NCI-H446 (cell line): ENCODE results near the gene NSL1.
"Not testable (repeated sequence)": the region's sequence is repeated elsewhere in the genome, so short reads cannot be mapped to it uniquely, and the experiment has no call there.

ENCODE experiments used
- DNase-seq, 2 experiments: peaks; one replicate each; lab custom pipeline; 2025; lab: John Stamatoyannopoulos, UW

Gene NSL1, protein sequence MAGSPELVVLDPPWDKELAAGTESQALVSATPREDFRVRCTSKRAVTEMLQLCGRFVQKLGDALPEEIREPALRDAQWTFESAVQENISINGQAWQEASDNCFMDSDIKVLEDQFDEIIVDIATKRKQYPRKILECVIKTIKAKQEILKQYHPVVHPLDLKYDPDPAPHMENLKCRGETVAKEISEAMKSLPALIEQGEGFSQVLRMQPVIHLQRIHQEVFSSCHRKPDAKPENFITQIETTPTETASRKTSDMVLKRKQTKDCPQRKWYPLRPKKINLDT

DNA sequence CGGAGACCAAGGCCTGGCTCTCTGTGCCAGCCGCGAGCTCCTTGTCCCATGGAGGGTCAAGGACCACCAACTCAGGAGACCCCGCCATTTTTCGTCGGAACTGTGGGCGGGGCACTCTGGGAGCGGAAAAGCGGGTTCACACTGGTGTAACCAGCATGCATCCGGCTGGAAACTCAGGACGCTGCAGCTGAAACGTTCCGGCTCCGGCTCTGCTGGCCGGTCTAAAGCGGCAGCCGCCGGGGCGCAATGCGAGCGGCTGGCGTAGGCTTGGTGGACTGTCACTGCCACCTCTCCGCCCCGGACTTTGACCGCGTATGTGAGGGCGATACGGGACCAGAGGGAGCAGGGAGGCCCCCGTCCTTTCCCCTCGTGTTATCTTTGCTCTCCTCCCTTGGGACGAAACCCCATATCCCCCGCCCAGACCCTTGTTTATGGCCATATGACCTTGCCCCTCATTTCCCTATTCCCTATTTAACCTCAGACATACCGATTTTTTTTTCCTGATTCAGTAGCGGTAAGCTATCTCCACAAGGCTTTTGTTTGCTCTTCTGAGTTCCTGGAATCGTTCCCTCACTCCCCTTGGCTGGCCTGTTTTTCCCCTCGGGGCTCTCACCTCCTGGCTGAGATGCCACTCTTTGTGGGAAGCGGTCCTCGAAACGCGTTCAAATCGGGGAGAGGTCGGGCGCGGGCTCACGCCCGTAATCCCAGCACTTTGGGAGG is at the start of gene NSL1, which contains the start of gene TATDN3:
TSS of gene NSL1 (minus strand) at position 102 of the 720 bp plus-strand sequence. CDS start at position 88, 14 bp downstream.
TSS of gene TATDN3 (plus strand) at position 219 of the 720 bp plus-strand sequence. CDS start at position 247, 28 bp downstream.
- DNase-seq, result peak; percentile 93 to 98

DNA sequence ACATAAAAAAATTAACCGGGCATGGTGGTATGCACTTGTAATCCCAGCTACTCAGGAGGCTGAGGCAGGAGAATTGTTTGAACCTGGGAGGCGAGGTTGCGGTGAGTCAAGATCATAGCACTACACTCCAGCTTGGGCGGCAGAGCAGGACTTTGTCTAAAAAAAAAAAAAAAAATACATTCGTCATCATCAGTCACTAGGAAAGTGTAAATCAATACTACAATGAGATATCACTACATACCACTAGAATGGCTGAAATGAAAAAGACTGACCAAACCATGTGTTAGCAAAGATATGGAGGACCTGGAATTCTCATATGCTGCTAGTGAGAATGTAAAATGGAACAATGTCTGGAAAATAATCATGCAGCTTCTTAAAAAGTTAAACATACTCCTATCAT is 46.6 kb upstream of the NSL1 start:
- DNase-seq, result no peak

DNA sequence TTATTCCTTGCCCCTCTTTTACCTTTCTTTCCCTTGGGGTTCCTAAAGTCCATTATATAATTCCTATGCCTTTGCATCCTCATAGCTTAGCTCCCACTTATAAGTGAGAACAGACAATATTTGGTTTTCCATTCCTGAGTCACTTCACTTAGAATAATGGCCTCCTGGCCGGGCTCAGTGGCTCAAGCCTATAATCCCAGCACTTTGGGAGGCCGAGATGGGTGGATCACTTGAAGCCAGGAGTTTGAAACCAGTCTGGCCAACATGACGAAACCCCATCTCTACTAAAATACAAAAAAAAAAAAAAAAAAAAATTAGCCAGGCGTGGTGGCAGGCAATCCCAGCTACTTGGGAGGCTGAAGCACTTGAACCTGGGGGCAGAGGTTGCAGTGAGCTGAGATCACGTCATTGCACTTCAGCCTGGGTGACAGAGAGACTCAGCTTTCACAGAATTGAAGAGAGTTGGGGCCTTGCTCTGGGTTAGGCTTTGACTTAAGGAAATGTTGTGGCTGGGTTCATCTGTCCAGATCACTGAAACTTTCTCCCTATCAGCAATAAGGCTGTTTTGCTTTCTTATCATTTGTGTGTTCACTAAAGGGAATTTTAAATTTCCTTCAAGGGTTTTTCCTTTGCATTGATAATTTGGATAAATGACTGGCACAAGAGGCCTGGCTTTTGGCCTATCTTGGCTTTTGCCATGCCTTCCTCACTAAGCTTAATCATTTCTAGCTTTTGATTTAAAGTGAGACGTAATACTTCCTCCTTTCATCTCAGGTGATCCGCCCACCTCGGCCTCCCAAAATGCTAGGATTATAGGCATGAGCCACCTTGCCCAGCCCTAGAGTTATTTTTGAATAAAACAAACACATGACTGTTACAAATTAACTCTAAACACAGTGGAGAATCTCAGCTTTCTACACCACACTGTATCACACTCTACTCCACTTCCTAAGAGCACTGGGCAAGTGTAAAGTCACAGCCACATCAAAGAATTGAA is 41.9 kb upstream of the NSL1 start:
- DNase-seq, result not testable (repeated sequence)

DNA sequence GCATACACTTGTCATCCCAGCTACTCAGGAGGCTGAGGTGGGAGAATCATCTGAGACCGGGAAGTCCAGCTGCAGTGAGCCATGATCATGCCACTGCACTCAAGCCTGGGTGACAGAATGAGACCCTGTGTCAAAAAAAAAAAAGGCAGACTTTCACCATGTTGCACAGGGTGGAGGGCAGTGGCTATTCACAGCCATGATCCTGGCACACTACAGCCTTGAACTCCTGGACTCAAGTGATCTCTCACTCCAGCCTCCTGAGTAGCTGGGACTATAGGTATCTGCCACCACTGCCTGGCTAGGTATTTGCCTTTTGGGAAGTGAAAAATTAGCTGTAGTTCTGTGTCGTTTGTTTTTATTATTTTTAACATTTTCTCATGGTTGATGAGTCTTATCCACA is 36.8 kb upstream of the NSL1 start:
- no peak for DNase-seq

DNA sequence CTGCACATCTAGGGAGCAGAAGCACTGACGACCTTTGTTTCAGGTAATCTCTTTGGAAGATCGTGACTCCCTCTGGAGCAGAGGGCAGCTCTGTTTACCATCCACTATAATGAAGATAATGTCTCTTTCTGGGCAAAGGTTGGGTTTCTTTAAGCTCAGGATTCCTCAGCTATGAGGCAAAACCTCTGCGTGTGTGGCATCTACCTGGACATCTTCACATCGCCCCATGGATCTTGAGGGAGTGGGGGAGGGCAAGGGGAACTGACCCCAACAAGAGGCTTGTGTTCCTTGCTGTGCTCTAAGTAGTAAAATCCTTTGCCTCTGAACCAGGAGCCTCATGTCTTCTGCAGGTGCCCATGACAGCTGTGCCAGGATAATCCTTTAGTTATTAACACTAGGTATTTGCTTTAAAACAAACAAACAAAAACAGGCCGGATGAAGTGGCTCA is 36.3 kb upstream of the NSL1 start:
- DNase-seq, result no peak

DNA sequence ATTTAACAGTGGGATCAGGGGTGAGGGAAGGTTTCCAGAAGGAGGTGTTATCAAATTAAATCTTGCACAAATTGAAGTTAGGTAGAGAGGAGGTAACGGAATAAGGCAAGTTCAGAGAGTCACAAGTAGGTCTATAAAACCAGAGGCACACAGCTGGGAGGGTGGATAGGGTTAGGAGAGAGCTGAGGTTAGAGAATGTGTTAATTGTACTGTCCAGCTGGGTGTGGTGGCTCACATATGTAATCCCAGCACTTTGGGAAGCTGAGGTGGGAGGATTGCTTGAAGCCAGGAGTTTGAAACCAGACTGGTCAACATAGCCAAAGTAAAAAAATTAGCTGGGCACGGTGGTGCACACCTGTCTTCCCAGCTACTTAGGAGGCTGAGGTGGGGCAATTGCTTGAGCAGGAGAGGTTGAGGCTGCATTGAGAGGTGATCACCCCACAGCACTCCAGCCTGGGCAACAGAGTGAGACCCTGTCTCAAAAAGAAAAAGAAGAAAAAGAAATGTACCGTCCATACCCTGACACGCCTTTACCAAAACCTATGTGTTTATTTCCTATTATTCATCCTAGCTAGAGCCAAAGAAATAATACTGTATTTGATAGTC is 35.7 kb upstream of the NSL1 start:
- no peak for DNase-seq

DNA sequence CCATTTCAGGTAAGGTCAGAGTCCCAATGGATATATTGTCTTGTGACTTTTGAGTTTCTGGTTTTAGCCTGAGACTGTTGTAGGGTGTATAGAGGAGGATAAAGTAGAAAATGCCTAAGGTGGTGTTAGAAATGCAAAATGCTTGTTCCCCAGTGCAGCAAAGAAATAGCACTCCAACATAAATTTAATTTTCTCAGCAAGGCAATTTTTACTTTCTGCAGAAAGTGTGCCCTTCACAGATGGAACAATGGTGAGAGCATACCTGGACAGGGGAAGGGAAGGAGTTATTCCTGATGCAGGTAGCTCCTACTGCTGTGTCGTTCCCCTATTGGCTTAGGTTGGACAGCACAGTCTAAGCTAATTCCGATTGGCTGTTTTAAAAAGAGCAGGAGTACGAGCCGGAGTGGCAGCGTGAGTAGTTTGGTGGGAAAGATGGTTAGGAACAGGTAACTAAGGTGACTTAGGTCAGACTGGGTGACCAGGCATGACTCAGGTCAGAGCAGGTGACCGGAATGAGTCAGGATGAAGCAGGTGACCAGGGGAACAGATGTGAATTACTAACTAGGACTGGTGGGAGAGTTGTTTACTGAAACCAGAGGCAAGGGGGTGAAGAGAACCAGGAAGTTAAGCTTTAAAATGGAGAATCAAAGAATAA is 34.3 kb upstream of the NSL1 start:
- no peak for DNase-seq

DNA sequence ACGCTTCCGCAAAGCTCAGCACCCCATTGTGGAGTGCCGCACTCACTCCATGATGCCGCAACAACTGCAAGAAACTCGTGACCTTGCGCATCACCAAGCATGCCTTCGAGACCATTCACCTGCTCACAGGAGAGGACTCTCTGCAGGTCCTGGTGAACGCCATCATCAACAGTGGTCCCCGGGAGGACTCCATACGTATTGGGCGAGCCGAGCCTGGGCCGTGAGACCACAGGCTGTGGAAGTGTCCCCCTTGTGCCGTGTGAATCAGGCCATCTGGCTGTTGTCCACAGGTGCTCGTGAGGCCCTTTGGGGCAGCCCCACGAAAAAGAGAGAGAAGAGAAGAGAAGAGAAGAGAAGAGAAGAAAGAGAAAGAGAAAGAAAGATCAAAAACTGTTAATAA is 32.6 kb upstream of the NSL1 start:
- DNase-seq, result no peak

DNA sequence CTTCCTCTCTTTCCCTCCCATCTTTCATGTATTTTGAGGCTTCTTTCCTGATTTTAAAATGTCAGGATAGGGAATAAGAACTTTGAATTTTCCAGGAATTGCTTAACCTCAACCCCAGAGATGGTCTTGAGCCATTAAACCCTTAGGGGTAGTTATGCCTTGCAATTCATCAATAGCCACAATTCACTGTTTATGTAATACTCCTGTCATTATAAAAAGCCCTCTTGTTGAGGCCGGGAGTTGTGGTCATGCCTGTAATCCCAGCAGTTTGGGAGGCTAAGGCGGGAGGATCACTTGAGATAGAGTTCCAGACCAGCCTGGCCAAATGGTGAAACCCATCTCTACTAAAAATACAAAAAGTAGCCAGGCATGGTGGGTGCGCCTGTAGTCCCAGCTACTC is 31.4 kb upstream of the NSL1 start:
- DNase-seq, result no peak

DNA sequence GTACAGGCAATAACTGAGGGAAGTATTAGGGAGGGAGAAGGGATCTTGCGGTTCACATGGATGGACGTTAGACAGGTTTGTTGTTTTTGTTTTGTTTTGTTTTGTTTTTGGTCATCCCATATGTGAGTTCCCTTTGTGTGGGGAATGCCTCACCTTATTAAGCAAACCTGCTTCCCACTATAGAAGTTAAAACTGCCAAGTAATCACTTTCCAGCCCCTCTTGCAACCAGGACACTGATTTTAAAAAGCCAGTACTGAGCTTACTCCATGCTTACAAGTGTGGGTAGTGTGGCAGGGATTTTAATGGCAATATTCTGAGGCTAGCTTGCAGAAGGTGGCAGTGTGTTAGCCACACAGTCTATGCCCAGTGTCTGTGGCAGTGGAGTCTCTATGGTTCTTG is 29.4 kb upstream of the NSL1 start:
- no peak for DNase-seq

DNA sequence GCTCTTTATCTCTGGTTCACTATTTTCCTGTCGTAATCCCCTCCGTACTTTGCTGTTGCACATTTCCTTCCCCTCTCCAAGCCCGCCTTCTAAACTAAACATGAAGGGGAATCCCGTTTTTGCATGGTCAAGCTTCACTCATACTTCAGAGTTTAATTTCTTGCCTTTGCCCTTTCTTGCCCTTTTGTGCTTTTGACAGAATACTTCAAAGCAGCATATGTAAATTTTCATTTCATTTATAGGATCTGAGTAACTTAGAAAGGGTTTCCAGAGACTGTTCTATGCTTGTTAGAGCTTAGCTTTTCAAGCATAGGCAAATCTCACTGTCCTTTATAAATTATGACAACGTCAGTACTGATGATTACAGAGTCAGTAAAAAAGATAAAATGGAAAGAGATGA is 28.1 kb upstream of the NSL1 start:
- DNase-seq, result no peak

DNA sequence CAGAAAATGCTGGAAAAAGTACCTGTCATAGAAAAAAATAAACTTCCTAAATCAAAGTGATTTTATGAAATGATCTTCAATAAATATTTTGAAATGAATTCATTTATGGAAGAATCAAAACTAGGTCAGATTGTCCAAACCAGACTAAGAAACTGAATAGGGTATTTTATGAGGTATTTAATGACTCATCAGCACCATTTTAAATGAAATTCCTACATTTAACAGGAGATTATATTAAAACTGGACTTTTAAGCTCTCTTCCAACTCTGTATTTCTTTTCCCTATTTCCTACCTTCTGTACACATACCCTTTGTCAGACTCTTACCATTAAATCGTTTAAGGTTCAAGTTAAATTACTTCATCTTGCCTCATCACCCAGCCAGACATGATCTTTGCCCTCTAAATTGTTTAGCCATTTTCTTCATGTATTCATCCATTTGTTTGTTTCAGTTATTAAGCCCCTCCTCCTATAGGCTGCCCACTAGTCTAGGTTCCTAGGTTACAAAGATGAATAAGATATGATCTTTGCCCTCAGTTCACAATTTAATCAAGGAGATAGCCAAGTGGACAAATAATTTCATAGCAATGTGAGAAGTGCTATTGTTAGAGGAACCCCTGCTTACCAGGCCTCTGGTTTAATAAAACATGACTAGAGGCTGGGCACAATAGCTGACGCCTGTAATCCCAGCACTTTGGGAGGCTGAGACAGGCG is 25.1 kb upstream of the NSL1 start:
- DNase-seq, result no peak

DNA sequence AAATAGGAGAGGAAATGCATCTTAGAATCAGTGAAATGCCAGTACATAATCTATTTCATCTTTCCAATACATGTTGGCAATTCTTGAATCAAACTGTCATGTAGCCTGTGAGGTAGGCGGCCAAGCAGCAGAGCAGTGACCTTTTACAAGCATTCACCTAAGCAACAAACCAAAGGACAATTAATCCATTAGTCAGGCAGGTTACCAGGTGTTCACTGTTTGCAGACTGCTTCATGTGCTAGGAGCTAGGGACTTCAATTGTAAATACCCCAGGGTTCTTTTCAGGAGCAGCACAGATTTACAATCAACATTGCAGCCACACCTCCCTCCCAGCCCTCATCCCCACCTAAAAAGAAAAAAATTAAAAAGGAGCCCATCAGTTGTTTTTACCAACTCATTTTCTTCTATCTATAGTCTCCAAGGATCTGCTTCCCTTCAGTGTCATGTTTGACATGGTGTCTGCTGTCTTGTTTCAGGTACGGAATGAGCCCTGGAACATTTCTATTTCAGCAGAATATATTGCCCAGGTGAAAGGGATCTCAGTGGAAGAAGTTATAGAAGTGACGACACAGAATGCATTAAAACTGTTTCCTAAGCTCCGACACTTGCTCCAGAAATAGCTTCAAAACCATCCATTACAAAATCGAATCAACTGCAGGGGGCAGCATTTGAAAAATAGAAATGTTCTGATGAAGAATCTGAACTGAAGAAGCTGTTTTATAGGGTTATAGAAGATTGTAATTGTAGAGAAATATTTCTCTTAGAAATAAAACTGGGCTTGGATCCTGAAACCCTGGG is 23.2 kb upstream of the NSL1 start:
- no peak for DNase-seq

DNA sequence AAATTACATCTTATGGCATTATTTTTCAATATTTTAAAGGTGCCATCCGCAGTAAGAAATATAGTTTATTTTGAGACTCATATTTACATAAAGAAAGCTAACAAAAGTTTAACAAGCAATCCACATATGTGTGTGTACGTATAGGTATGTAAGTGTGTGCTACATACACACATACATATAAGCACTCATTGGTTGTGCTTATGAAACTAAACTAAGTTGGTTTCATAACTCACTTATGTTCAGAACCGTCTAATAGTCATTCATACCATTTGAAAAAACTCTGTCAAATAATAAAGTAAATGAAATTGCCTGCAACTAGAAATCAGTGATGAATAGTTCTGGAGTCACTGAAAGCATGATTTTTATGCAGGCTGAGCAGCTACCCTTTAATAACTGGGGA is 14.2 kb upstream of the NSL1 start:
- no peak for DNase-seq

DNA sequence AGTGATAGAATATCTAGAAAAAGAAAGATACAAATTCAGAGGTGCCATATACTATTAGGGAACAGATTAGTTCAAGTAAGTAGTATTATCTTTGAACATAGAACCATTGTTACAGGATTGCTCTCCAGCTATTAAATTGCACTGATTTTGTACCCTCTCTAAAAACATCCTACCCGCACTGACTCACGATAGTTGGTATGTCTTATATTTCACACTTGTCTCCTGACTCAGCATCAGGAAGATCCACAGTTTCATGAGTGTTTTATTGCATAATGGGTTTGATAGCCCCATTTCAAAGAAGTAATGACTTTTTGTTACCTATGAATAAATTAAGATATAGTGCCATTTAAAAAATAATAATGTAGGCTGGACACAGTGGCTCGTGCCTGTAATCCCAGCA is 6.1 kb upstream of the NSL1 start:
- no peak for DNase-seq

DNA sequence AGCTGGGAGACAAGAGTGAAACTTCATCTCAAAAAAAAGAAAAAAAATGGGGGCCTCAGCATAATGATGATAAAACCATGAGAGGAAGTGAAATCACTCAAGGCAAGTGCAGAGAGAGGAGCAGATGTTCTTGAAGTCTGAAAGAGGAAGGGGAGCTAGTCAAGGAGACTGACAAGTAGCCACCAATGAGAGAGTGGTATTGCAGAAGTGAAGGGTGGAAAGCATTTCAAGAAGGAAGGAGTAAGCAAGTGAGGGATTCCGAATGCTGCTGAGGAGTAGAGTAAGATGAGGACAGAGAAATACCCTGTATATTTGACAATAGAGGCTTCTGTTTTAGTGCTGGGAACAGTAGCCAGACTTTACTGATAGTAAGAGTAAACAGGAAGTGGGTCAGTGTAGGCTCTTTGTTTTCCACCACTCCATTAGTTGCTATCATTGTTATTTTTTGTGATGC is 3.0 kb upstream of the NSL1 start:
- DNase-seq, result no peak

DNA sequence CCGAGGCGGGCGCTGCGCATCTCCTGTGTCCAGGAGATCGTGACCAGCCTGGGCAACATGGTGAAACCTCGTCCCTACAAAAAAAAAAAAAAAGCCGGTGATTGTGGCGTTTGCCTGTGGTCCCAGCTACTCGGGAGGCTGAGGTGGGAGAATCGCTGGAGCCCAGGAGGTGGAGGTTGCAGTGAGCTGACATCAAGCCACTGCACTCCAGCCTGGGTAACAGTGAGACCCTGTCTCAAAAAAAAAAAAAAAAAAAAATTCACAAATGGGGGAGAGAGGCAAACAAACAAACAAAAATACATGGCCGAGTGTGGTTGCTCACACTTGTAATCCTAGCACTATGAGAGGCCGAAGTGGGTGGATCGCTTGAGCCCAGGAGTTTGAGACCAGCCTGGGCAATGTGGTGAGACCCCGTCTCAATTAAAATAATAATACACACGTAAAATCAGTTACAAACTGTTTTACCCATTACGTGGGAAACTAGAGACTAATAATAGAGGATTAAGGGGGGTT is 875 bp upstream of the NSL1 start:
- DNase-seq, result no peak

DNA sequence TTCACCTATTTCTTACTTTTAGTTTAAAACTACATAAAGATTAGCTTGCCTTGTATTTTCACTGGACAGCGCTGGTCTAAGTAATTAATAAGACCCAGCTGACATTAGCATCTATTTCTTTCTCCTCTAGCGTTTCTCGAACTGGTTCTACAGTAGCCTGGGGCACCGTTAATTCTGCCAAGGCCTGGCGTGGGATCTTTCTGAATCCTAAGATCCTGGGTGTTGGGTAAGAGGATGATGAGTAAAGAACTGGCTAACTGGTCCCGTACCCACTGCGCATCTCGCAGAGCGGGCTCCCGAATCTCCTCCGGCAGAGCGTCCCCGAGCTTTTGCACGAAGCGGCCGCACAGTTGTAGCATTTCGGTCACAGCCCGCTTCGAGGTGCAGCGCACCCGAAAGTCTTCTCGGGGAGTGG is 309 bp downstream of the NSL1 start:
- DNase-seq, result peak in 1 of 2 experiments; percentile 88

DNA sequence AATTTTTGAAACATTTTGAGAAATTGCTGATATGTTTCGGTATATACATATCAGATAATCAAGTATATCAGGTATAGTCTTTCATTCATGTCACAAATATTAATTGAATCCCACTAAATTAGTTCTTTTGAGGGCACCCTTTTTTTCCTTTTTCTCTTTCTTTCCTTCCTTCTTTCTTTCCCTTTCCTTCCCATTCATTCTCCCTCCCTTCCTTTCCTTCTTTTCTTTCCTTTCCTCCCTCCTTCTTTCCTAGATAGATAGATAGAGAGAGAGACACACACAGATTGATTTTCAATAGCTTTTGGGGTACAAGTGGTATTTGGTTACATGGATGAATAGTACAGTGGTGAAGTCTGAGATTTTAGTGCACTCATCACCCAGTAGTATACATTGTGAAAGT is 5.7 kb downstream of the NSL1 start:
- no peak for DNase-seq
